Activated naive CD8-positive, alpha-beta T cell treated with anti-CD3 and anti-CD28 coated beads for 36 hours (primary cell): ENCODE data around the gene MYOD1. TPM values are rescaled to one million over a fixed set of nuclear protein-coding genes. Genes with fewer than 3 reads are reported as not detected.

Experiments
- DNase-seq: peaks from one replicate; pipeline ENCODE4 v3.0.0; 2021
- H3K27ac Mint-ChIP-seq: one replicate; pipeline ENCODE4 v1.8.0; 2022; ENCODE audit warnings: mild to moderate bottlenecking, moderate library complexity, mixed read lengths
- H3K27me3 Mint-ChIP-seq: one replicate; pipeline ENCODE4 v1.8.0; 2022; ENCODE audit warnings: mild to moderate bottlenecking, mixed read lengths
- H3K36me3 Mint-ChIP-seq: one replicate; pipeline ENCODE4 v1.8.0; 2021; ENCODE audit warnings: mild to moderate bottlenecking, mixed read lengths
- H3K4me1 Mint-ChIP-seq: one replicate; pipeline ENCODE4 v1.8.0; 2021; ENCODE audit warnings: mixed read lengths
- H3K4me3 Mint-ChIP-seq: one replicate; pipeline ENCODE4 v1.8.0; 2022; ENCODE audit warnings: mild to moderate bottlenecking, moderate library complexity, mixed read lengths
- H3K9me3 Mint-ChIP-seq: one replicate; pipeline ENCODE4 v1.8.0; 2022; ENCODE audit warnings: mixed read lengths
- total RNA-seq, 2 experiments: library from RNA; stranded (reverse); gene quantifications; one replicate each; pipeline ENCODE4 v1.2.3, GENCODE V29; 2021

MYOD1 gene
- total RNA-seq, 2 experiments from 2014 or later: not detected

- Mint-ChIP-seq H3K36me3 (no peaks in the 10 kb centered on the region), H3K27ac (no peak overlapping the region), H3K4me3 (no peak overlapping the region), H3K27me3 (no peaks in the 10 kb centered on the region), H3K9me3 (no peaks in the 10 kb centered on the region), H3K4me1 (no peaks in the 10 kb centered on the region)
- DNase-seq: no peak
Measured at GRCh38 chr11:17763703-17764102, 44.3 kb downstream of the MYOD1 start.

- no peaks in the 10 kb centered on the region for H3K9me3 Mint-ChIP-seq
- no peak for DNase-seq
- H3K36me3 Mint-ChIP-seq: no peaks in the 10 kb centered on the region
- H3K4me1 Mint-ChIP-seq: no peaks in the 10 kb centered on the region
- H3K27me3 Mint-ChIP-seq: no peaks in the 10 kb centered on the region
- no peak overlapping the region for H3K27ac Mint-ChIP-seq
- H3K4me3 Mint-ChIP-seq: no peak overlapping the region
Measured at GRCh38 chr11:17764446-17765218, 45.3 kb downstream of the MYOD1 start.

DNA sequence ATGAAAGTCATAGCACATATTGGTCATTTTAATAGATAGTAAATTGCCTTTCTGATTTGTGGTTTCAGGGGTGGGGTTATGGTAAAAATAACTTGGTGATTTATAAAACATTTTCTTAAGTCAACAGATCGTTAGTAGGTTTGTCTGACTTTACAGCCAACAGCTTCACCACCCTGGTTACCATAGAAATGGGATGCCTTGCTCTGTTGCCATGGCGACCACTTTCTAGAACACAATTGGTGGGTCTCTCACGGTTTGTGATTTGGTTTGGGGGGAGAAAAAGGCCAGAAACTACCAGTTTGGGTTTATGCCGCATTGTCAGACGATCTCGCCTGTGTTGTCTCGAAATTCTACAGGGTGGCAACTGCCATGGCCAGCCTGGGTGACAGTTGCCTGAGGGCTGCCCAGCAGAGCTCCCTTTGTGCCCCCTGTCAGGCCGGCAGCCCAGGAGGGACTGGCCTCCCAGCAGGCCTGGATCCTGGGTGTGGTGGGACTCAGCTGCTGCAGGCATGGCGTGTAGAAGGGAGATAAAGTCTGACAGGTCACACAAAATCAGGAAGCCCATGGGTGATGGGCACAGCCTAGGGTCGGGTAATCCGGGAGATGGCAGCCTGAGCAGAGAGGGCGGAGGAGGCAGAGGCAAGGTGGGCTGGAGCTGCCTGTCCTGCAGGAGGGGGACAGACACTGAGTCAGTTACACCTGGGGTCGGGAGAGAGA, 46.1 kb downstream of the MYOD1 start:
- Mint-ChIP-seq H3K36me3 (no peaks in the 10 kb centered on the region), H3K9me3 (no peaks in the 10 kb centered on the region), H3K27me3 (no peaks in the 10 kb centered on the region), H3K4me1 (no peaks in the 10 kb centered on the region), H3K4me3 (no peak overlapping the region), H3K27ac (no peak overlapping the region)
- no peak for DNase-seq

GRCh38 chr11:17766073-17766359, 46.6 kb downstream of the MYOD1 start:
- Mint-ChIP-seq H3K4me1 (no peaks in the 10 kb centered on the region), H3K36me3 (no peaks in the 10 kb centered on the region), H3K27me3 (no peaks in the 10 kb centered on the region), H3K4me3 (no peak overlapping the region), H3K9me3 (no peaks in the 10 kb centered on the region), H3K27ac (no peak overlapping the region)
- no peak for DNase-seq

GRCh38 chr11:17766590-17766989, 47.2 kb downstream of the MYOD1 start:
- H3K4me3 Mint-ChIP-seq: no peak overlapping the region
- H3K4me1 Mint-ChIP-seq: no peaks in the 10 kb centered on the region
- H3K36me3 Mint-ChIP-seq: no peaks in the 10 kb centered on the region
- H3K9me3 Mint-ChIP-seq: no peaks in the 10 kb centered on the region
- no peak overlapping the region for H3K27ac Mint-ChIP-seq
- DNase-seq: no peak
- H3K27me3 Mint-ChIP-seq: no peaks in the 10 kb centered on the region

- Mint-ChIP-seq H3K27ac (no peak overlapping the region), H3K9me3 (no peaks in the 10 kb centered on the region), H3K27me3 (no peaks in the 10 kb centered on the region), H3K4me3 (no peak overlapping the region), H3K4me1 (no peaks in the 10 kb centered on the region), H3K36me3 (no peaks in the 10 kb centered on the region)
- DNase-seq: no peak
Measured at GRCh38 chr11:17767301-17767885, 48.0 kb downstream of the MYOD1 start.

GRCh38 chr11:17767914-17768313, 48.5 kb downstream of the MYOD1 start:
- no peak for DNase-seq
- H3K36me3 Mint-ChIP-seq: no peaks in the 10 kb centered on the region
- H3K9me3 Mint-ChIP-seq: no peaks in the 10 kb centered on the region
- no peak overlapping the region for H3K4me3 Mint-ChIP-seq
- no peak overlapping the region for H3K27ac Mint-ChIP-seq
- no peaks in the 10 kb centered on the region for H3K27me3 Mint-ChIP-seq
- H3K4me1 Mint-ChIP-seq: no peaks in the 10 kb centered on the region

DNA sequence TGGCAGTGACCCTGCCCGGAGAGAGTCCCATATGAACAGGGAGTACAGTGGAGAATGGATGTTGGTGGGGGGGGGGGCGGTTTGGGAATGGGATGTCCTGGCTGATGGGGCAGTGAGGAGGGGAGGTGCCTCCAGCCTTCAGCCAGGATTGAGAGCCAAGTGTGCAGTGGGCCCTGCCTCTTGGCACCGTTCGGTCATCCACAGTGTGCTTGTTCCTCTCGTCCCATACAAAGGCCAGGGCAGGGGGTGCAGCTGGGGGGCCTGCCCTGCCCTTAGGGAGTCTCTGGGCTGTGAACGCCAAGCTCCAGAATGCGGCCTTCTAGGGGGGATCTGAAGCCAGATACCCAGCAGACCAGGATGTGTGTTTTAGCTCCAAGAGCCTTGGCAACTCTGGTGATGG, 49.2 kb downstream of the MYOD1 start:
- Mint-ChIP-seq H3K27ac (no peak overlapping the region), H3K4me1 (no peaks in the 10 kb centered on the region), H3K36me3 (no peaks in the 10 kb centered on the region), H3K27me3 (no peaks in the 10 kb centered on the region), H3K4me3 (no peak overlapping the region), H3K9me3 (no peaks in the 10 kb centered on the region)
- DNase-seq: no peak

GRCh38 chr11:17769218-17769617, 49.8 kb downstream of the MYOD1 start:
- no peaks in the 10 kb centered on the region for H3K9me3 Mint-ChIP-seq
- no peaks in the 10 kb centered on the region for H3K4me1 Mint-ChIP-seq
- H3K27me3 Mint-ChIP-seq: no peaks in the 10 kb centered on the region
- no peak overlapping the region for H3K27ac Mint-ChIP-seq
- no peaks in the 10 kb centered on the region for H3K36me3 Mint-ChIP-seq
- no peak overlapping the region for H3K4me3 Mint-ChIP-seq
- no peak for DNase-seq

DNA sequence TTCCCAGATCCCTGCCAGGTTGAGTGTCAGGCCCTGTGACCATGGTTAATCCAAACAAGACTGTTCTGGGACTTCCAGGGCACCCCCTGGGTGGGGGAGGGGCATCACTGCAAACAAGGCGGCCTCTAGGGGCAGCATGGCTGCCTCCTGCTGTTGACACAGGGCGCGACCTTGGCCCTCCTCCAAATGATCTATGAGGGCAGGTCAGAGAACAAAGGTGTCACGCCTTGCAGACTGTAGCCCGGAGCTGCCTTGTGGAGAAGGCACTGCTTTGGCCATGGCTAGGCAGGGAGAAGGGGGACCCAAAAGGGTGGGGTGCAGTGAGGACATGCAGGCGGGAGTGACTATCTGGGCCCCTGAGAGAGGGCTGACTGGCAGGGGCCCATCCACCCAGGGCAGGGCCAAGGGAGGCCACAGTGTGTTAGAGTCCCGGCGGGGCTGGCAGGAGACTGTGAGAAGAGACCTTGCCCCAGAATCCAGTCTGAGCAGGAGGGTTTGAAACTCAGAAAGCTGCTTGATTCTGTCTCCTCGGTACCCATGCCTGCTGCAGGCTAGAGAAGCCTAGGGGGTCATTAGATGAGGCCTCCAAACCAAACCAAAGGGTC, 50.8 kb downstream of the MYOD1 start:
- Mint-ChIP-seq H3K4me3 (no peak overlapping the region), H3K4me1 (no peaks in the 10 kb centered on the region), H3K27ac (no peak overlapping the region), H3K36me3 (no peaks in the 10 kb centered on the region), H3K27me3 (no peaks in the 10 kb centered on the region), H3K9me3 (no peaks in the 10 kb centered on the region)
- DNase-seq: peak; percentile 9

- Mint-ChIP-seq H3K27ac (no peak overlapping the region), H3K36me3 (no peaks in the 10 kb centered on the region), H3K4me1 (no peaks in the 10 kb centered on the region), H3K27me3 (no peaks in the 10 kb centered on the region), H3K4me3 (no peak overlapping the region), H3K9me3 (no peaks in the 10 kb centered on the region)
- no peak for DNase-seq
Measured at GRCh38 chr11:17770917-17771316, 51.5 kb downstream of the MYOD1 start.

DNA sequence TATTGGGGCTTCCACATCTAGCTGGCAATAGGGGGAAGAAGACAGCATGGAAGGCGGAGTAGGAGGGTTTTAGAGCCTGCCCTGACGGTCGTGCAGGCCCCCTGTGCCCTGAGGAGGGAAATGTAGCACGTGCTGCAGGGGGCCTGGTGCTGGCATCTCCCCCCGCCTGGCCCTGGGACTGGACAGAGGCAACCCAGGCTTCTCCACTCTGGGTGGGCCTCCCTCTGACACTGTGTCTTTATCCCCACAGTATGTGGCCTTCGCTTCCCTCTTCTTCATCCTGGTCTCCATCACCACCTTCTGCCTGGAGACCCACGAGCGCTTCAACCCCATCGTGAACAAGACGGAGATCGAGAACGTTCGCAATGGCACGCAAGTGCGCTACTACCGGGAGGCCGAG, 52.0 kb downstream of the MYOD1 start:
- no peaks in the 10 kb centered on the region for H3K36me3 Mint-ChIP-seq
- no peak overlapping the region for H3K4me3 Mint-ChIP-seq
- H3K9me3 Mint-ChIP-seq: no peaks in the 10 kb centered on the region
- H3K27ac Mint-ChIP-seq: no peak overlapping the region
- DNase-seq: no peak
- no peaks in the 10 kb centered on the region for H3K27me3 Mint-ChIP-seq
- no peaks in the 10 kb centered on the region for H3K4me1 Mint-ChIP-seq

Other genes starting within 250 kb of the MYOD1 start
- not detected for gene ABCC8, start 242.7 kb upstream of the MYOD1 start, total RNA-seq
- gene USH1C, start 175.2 kb upstream of the MYOD1 start, total RNA-seq: not detected
- not detected for gene OTOG, start 172.3 kb upstream of the MYOD1 start, total RNA-seq
- gene KCNC1, start 15.2 kb downstream of the MYOD1 start, total RNA-seq: not detected